Heart right ventricle (tissue), 16 donors: Measurements from ENCODE around the gene MFSD2A. TPM values are rescaled to one million over a fixed set of nuclear protein-coding genes. Genes with fewer than 3 reads are reported as not detected.

Experiments used
- ATAC-seq, 8 donors: fragments of 200-7000 bp; cut with Tn5 transposase; one replicate each; pipeline ENCODE4 v1.9.1; 2020; ENCODE audit warnings: mild to moderate bottlenecking in 8 of 8, moderate library complexity in 8 of 8, moderate number of reproducible peaks in 1 of 8
- DNase-seq, 2 donors: peaks; one replicate each; pipeline ENCODE4 v3.0.0-alpha.2; 2020
- H3K27ac ChIP-seq, 10 donors: fragments of 200-600 bp; sonication (generic) in 2 of 10; one replicate each; pipeline versions ENCODE4 v1.5.0 to v1.8.0; 2020 to 2022; ENCODE audit warnings: mild to moderate bottlenecking in 3 of 10
- H3K27me3 ChIP-seq, 7 donors: fragments of 200-600 bp; one replicate each; pipeline ENCODE4 v1.8.0; 2021 to 2022; ENCODE audit warnings: mild to moderate bottlenecking in 2 of 7
- H3K36me3 ChIP-seq, 9 donors: fragments of 200-600 bp; sonication (generic) in 1 of 9; one replicate each; pipeline versions ENCODE4 v1.5.0 to v1.8.0; 2020 to 2022; ENCODE audit warnings: mild to moderate bottlenecking in 2 of 9
- H3K4me1 ChIP-seq, 9 donors: fragments of 200-600 bp; sonication (generic) in 1 of 9; one replicate each; pipeline versions ENCODE4 v1.5.0 to v1.8.0; 2020 to 2022; ENCODE audit warnings: mild to moderate bottlenecking in 4 of 9
- H3K4me3 ChIP-seq, 10 donors: fragments of 200-600 bp; sonication (generic) in 2 of 10; one replicate each; pipeline versions ENCODE4 v1.5.0 to v1.8.0; 2020 to 2022; ENCODE audit warnings: mild to moderate bottlenecking in 7 of 10, moderate library complexity in 2 of 10
- H3K9me3 ChIP-seq, 11 donors: fragments of 200-600 bp in 10 of 11; sonication (generic) in 2 of 11; one replicate each; pipeline versions ENCODE4 v1.5.0 to v1.8.0; 2013 to 2022; ENCODE audit warnings: mild to moderate bottlenecking in 2 of 11, control low read depth in 1 of 11, moderate library complexity in 1 of 11
- CTCF ChIP-seq, 9 donors: fragments of 200-600 bp; sonication (generic) in 2 of 9; IDR thresholded peaks; one replicate each; pipeline versions ENCODE4 v1.5.0 to v1.8.0; 2021 to 2022; ENCODE audit warnings: antibody characterized with exemption in 9 of 9, mild to moderate bottlenecking in 5 of 9, moderate library complexity in 1 of 9
- WGBS, 2 donors: extraction: QIAGEN DNeasy Blood & Tissue Kit; methylation state at CpG; one replicate each; pipeline ENCODE4 v1.1.7; 2013; ENCODE audit warnings: inconsistent platforms in 1 of 2; 5-methylcytosine and 5-hydroxymethylcytosine counted together
- intact Hi-C, 10 donors: fragments of 100-400 bp; cut with DNase I; formaldehyde crosslinking; loops; one replicate each; pipeline versions ENCODE4 v1.11.1 to v1.14.2; 2022
- polyA plus RNA-seq, 2 donors: library from polyadenylated mRNA; stranded (reverse); fragments of 200-250 nt; gene quantifications; one replicate each; pipeline ENCODE4 v1.2.3, GENCODE V29; 2013
- total RNA-seq, 10 donors: library from RNA; stranded (reverse); fragmentation: NEBNext Ultra II Directional in 3 of 10; extraction: Animal tissue kit (Norgen Biotek cat#: 25700) in 3 of 10; gene quantifications; one replicate each; pipeline versions ENCODE4 v1.2.1 to v1.2.4, GENCODE V29; 2021 to 2023
- donor health status: Arrhythmogenic right ventricular cardiomyopathy.
- donor health status: ischemic (EF 13 %, LVEDD 7.1; RV severe dilation, severe dysfunction).
- donor health status: healthy with polysubstance abuse.
- donor health status: DM: no; HTN: yes; CAD: no.
- donor health status: DM: no; HTN: no; CAD: no.
- donor health status: ischemic (EF 25% LVEDD 6.9; RV normal size, moderate dysfunction).
- donor health status: ischemic (EF 25% LVEDD 5.7; RV mildly dilated, moderate dysfunction).
- donor health status: healthy.
- donor health status: DM: yes; HTN: yes; CAD: no.
- donor health status: Ischemic cardiomyopathy.
- donor health status: ischemic (EF 35%, LVEDD 5.7; RV mildly dilated, moderate dysfunction).
- donor health status: nonischemic (EF 11% LVEDD 7.7; RV severe dilation, severe dysfunction).
- donor health status: DM: yes; HTN: yes; CAD: no.
- donor health status: PGD.
- donor health status: ischemic (EF 29% LVEDD 5.4; RV normal size, mild dysfunction).
- donor health status: nonischemic (EF 23%, LVEDD 6.1; RV moderate dilation, normal function).

Gene MFSD2A
- total and polyA plus RNA-seq, 12 donors: 0.15 to 5.6 (median 0.45) TPM; not detected in 2

- H3K27me3 ChIP-seq: no peaks in the 10 kb centered on the region
- no peak for TF ChIP-seq CTCF (IDR thresholded peaks at IDR 0.05)
- intact Hi-C loops: no loop called here
- no peak overlapping the region for H3K27ac ChIP-seq
- H3K36me3 ChIP-seq: no peaks in the 10 kb centered on the region
- ATAC-seq: no peak
- H3K4me1 ChIP-seq: peaks cover 0 to 15% (median 0%) of the 10 kb centered on the region in 9 donors
- no peaks in the 10 kb centered on the region for H3K9me3 ChIP-seq
- H3K4me3 ChIP-seq: no peak overlapping the region
- no peak for DNase-seq
- WGBS, 2 donors: 86 to 91% methylated on average over 4 of the region's 4 CpGs
These were observed 35.5 kb downstream of the MFSD2A start for GRCh38 chr1:39990428-39990827.

- Histone ChIP-seq H3K4me1 (peaks cover 0 to 15% (median 0%) of the 10 kb centered on the region in 9 donors), H3K4me3 (no peak overlapping the region), H3K27me3 (no peaks in the 10 kb centered on the region), H3K36me3 (no peaks in the 10 kb centered on the region), H3K27ac (no peak overlapping the region), H3K9me3 (no peaks in the 10 kb centered on the region)
- intact Hi-C loops: no loop called here
- ATAC-seq (no peak), DNase-seq (no peak)
- TF ChIP-seq CTCF (IDR thresholded peaks at IDR 0.05): no peak
- 79 to 81% methylated on average over 2 of the region's 2 CpGs for WGBS, 2 donors
These were observed 37.3 kb downstream of the MFSD2A start for GRCh38 chr1:39992234-39992633.

- Histone ChIP-seq H3K27ac (no peak overlapping the region), H3K4me1 (peaks cover 0 to 15% (median 0%) of the 10 kb centered on the region in 9 donors), H3K4me3 (no peak overlapping the region), H3K9me3 (no peaks in the 10 kb centered on the region), H3K27me3 (no peaks in the 10 kb centered on the region), H3K36me3 (no peaks in the 10 kb centered on the region)
- 96 to 97% methylated on average over 5 of the region's 5 CpGs for whole genome bisulfite sequencing, 2 donors
- no peak for ATAC-seq
- intact Hi-C loops: no loop called here
- TF ChIP-seq CTCF (IDR thresholded peaks at IDR 0.05): no peak
- DNase-seq: no peak
These were observed 37.9 kb downstream of the MFSD2A start for GRCh38 chr1:39992888-39993287.

- intact Hi-C loops: no loop called here
- H3K4me3 ChIP-seq: no peak overlapping the region
- H3K27me3 ChIP-seq: no peaks in the 10 kb centered on the region
- DNase-seq (no peak), ATAC-seq (no peak)
- peaks cover 0 to 15% (median 0%) of the 10 kb centered on the region in 9 donors for H3K4me1 ChIP-seq
- TF ChIP-seq CTCF (IDR thresholded peaks at IDR 0.05): no peak
- 88 to 93% methylated on average over 1 of the region's 1 CpG for WGBS, 2 donors
- H3K27ac ChIP-seq: no peak overlapping the region
- no peaks in the 10 kb centered on the region for H3K36me3 ChIP-seq
- H3K9me3 ChIP-seq: no peaks in the 10 kb centered on the region
These were observed 41.0 kb downstream of the MFSD2A start for GRCh38 chr1:39995973-39996393.
